HG03520 (cell line): ENCODE measurements around the gene CDH22.

ENCODE experiments used
- ATAC-seq: cut with Tn5 transposase; IDR thresholded peaks from one replicate; pipeline ENCODE4 v1.9.1; 2021; ENCODE audit warnings: mild to moderate bottlenecking, moderate library complexity; ENCODE audit not compliant: unreplicated experiment

CDH22 gene

DNA sequence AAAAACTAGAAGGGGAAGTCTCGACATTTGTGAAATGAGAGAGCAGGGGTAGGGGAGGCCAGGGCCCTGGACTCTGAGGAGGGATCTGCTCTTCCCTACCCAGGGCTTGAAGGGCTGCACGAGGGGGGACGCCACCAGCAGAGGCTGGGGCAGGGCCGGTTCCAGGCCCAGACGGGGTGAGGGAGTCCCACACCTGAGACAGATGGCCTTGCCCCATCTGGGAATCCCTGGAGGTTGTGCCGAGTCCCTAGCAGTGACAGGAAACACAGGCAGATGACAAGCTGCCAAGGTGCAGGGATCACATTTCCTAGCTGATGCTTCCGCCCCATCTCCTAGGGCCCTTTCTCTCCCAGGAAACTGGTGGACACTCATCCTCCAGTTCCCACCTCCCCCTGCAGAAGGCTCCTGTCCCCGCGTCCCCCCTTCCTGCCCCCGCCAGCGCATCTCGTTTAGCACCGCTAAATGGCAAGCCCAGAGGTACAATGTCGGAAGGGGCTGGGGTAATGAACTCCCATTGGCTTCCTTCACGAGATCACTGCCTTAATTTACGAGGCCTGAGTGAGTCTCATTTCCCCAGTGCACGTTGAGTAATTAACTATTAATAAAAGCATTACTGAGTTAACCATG lies 35.2 kb upstream of the CDH22 start:
- ATAC-seq, result no peak

GRCh38 chr20:46342451-46343347 lies 34.4 kb upstream of the CDH22 start:
- ATAC-seq, result no peak

- no peak for ATAC-seq
These were observed 33.7 kb upstream of the CDH22 start for GRCh38 chr20:46342010-46342378.

DNA sequence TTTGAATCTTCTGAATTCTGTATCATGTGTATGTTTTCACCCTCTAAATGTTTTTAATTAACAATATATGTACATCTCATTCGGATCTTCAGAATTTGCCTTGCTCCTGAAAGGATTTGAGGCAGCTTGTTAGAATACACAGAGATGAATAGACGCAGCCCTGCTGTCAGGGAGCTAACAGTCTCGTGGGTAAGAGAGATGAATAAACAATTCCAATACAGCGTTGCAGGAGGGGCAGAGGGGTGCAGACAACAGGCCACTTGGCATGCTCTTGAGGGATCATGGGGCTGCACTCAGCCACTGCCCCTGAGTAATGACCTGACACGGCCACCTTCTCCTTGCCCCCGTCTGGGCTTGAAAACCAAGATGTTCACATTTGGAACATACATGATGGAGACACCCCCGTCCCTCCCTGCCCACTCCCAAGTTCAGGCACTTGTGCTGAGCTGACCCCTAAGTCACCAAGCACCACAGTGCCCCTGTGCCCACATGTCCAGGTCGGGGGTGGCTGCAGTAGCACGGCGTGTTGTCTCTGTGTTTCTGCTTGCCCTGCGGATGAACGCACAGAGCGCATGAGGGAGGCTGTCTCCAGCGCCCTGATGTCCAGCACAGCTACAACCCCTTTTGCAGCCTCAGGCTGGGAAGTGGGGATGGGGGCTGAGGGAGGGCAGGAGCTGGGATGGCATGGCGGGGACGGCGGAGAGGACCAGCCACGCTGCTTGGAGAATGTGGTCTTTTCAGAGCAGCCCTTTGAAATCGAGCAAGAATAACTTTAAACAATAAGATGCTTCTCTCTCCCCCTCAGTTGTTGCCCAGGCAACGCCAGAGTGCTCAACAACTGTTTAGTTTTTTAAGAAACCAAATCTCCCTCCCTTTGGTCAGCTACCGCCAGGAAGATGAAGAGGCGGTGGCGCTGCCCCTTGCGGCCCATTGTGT lies 33.0 kb upstream of the CDH22 start:
- no peak for ATAC-seq

DNA sequence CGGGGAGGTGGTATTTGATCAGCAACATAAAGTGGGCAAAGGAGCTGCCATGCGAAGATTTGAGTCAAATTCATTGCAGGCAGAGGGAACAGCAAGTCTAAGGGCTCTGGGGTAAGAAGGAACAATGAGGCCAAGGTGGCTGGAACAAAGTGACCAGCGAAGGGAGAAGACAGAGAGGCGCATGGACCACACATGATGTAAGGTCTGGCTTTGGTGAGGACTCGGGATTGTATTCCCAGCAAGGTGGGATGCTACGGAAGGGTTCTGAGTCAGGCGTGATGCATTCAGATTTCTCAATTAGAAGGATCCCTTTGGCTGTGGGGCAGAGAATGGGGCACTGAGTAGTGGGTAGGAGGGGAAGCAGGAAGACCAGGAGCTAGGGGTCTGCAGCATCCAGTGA lies 30.7 kb upstream of the CDH22 start:
- no peak for ATAC-seq

DNA sequence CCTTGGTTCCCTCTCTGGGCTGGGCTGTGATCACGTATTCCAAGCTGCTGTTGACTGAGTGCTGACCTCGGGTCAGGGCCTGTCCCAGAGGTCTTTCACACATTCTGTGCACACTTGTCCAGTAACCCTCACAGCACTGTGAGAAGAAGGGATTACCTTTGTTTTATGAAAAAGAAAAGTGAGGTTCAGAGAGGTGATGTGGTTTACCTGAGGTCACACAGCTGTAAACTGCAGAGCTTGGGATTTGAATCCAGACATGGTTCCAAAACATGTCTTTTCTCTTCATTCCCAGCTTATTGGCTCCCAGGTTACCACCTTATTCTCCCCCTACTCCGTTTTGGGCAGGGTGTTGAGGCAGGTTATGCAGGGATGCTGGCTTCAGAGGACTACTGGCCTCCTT lies 28.4 kb upstream of the CDH22 start:
- no peak for ATAC-seq

DNA sequence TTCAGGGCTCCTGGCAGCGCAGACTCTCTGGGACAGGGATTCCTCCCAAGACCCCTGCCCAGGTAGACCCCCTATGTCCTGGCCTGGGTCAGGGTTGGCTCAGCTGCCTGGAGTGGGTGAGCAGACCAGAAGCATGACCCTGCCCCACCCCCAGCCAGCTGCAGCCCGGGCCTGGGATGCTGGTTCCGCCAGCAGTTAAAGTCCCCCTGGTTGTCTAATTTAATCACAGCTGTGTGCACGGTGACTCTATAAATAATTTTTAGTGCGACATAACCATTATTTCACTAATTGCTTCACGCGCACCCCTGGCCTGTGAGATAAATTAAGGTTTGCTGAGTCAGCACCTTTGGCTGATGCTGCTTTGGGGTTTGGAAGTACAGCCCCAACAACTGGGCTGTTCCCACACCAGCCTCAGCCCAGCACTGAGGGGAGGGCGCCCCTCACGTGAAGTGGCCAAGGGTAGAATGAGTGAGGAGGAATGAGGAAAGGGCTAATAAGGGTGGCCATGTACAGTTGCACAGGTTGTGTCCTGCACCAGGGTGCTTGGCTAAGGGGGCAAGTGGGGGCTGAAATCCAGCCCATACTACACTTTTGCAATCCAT lies 26.1 kb upstream of the CDH22 start:
- ATAC-seq, result no peak

DNA sequence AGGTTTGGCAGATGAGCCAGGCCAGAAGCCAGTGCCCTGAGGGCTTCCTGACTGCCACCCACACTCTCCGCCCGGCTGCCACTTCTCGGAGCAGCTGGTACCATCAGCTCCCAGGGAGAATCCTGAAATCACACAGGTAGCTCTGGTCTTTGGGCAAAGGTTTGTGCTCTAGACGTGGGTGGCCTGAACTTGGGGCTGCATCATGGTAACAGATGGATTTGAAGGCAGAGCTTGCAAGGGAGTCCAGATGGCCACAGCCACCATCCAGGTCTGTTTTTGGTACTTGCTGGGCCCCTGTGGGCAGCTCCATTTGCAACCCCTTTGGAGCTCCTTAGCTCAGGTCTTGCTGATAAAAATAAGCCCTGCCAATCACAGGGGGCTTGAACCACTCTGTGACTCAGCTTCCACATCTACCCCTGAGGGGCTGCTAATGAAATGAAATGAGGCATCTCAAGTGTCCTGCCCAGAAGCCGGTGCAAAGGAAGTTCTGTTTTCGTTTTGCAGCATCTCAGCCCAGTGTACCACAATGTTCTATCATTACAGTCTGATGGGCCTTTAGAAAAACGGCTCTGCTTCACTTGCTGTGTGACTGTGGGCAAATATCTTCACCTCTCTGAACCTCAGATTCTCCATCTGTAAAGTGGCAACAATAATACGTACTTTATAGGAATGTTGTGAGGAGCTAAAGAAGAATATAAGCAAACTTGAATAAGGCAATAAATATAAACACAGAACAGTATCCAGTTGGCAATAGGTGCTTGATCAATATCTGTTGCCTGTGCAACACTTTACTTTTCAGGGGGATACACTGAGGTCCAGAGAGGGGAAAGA lies 25.1 kb upstream of the CDH22 start:
- no peak for ATAC-seq

DNA sequence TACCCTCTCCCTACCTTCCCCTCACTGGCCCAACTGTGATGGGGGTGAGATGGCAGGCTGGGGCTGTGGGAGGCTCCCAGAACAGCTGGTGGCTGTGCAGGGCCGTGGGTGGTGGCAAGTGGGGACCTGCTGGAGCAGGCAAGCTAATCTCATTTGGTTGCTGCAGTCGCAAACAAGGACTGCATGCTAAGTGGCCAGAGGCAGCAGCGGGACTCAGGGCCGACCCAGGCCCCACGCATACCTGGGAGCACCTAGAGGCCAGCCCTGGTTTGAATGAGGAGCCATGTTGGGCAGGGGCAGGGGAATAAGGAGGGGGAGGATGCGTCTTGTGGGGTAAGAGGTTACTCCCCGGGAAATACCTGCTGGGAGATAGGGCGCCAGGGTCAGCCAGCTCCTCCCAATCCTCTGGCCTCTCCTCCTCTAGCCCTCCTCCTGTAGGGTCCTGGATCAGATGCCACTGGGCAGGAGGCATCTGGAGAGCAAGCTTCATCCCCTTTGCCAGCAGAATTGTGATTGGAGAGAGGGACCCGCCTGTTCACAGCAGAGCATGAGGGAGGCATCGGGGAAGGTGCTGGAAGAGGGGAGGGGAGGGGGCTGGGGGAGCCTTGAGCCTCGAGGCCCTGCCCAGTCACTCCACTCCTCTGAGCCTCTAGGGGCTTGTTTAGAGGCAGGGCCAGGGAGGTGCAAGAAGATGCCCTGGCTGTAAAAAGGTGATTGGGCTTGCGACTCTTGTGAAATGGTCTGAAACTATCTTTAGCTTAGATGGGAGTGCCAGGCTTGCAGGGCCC lies 24.3 kb upstream of the CDH22 start:
- no peak for ATAC-seq

- no peak for ATAC-seq
These were observed 23.5 kb upstream of the CDH22 start for GRCh38 chr20:46331611-46332361.

DNA sequence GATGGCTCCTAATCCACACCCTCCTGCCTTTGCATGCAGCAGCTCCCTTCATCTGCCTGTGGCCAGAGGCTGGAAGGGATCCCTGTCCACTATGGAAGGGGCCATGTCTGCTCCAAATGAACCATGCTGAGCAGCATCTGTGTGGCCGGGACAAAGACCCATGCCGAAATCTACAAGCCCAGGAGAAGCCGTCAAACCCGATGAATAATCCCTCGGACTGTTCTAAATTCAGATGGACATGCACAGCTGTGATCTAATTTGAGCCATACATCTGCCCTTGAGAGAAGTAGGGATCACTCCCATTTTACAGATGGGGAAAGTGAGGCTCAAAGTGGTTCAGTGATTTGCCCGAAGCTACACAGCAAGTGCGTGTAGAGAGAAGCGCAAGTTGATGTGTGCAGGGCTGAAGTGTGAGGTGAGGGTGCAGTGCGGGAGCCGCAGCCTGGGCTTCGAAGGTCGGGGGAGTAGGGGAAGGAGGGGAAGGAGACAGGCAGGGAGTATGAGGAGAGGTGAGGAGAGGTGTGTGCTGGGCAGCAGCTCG lies 22.6 kb upstream of the CDH22 start:
- ATAC-seq, result no peak

GRCh38 chr20:46330072-46330763 lies 21.9 kb upstream of the CDH22 start:
- no peak for ATAC-seq

DNA sequence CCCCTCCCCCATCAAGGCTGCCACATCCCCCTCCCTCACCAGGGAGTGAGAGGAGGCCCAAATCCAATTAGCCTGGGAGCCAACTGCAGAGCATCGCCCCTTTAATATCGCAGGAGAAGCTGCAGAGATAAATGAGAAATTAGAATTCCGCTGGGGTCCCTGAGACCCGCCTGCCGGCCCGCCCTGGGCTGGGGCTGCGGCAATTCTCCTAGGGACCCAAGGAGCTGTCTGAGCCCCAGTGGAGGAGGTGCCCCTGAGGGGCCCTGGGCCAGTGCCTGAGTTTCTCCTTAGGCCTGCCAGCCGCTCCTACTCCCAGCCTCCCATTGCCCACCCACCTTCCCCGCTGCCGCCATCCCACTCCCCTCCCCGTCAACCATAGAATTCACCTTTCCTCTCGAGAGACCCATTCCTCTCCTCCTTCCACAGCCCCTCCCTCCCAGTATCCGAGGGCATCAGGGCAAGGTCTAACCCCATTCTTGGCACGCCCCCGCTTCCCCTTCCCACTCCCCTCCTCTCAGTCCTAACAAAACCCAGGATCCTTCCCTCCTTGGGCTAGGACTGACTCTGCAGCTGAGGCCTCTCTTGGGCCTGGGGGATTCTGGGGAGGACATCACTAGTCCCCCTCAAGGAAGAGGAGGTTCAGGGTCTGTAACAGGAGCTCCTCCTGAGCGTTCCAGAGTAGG lies 20.0 kb upstream of the CDH22 start:
- no peak for ATAC-seq

DNA sequence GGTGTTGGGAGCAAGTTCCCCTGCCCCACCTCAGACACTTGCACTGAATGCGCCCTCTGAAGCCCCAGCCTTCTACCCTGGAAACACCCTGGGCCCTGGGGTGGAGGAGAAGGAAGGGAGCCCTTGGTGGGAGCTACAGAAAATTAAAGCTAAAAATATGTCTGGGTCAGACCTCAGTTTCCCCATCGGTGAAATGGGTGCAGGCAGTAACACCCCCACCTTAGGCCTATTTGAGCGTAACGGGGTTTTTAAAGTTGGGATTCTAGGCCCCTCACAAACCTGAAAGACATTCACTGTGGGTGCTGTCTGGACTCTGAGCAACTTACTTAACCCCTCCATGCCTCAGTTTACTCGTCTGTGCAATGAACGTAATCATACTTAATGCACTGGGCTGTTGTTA lies 19.3 kb upstream of the CDH22 start:
- ATAC-seq, result no peak

DNA sequence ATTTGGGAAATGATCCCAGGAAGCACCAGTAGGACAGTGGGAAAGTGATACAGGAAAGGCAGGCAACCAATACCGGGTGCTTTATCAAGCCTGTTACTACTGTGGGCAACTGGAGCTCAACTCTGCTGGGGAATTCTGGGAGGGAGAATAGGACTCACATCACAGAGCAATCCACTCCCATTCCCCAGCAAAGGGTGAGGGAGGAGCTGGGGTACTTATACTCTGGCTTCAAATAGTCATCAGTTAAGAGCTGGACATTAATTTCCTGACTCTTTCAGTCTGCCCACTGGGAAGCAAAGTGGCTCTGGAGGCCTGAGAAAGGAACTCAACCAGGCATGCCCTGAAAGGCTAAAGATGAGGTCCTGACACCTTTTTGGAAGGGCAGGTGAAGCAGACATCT lies 17.5 kb upstream of the CDH22 start:
- no peak for ATAC-seq

DNA sequence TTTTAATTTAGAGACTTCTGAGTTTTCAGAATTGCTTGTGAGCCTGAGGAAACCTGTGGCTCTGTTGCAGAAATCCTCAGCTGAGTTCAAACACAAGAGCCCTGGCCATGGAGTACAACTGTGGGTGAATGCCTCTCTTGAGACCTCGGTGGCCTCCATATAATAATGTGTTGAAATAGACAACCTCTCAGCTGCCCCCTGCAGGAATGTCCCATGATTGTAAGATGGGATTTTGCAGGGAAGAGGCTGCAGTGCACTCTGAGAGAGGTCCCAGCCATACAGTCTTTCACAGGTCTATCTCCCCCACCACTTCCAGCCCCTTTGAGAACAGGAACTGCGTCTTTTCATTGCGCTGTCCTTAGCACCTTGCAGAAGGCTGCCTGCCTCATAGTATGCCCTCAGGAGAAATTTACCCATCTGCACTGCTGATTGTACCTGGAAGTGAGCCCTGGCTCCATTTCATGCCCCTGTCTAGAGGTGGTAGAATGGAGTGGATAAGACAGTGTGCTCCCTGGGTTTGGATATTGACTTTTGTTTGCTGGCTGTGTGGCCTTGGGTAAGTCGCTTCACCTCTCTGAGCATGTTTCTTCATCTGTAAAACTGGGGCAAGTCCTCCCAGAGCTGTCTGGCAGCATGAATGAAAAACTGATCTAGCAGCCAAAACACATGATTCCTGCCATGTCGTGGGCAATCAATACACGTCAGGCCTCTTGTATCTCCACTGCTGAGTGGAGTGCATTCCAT lies 16.8 kb upstream of the CDH22 start:
- ATAC-seq, result no peak

DNA sequence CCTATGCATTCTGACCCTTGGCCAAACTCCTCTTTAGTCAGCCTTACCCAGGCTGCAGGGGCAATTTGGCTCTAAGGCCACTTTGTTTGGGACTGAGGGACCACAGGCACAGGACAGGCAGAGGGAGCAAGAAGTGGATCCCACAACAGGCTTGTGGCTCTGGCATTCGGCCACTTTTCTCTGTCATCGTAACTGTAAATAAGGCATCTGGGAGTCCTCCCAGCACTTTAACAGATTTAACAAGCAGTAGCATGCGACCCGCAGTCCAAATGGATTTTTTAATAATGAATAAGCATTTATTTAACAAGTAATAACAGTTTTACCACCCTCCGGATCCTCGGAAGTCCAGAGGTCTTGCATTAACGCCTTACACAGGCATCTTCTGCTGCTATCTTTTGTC lies 16.1 kb upstream of the CDH22 start:
- no peak for ATAC-seq
